Small intestine (tissue), 7 donors: ENCODE results near the gene STOM. TPM values are rescaled to one million over a fixed set of nuclear protein-coding genes. Genes with fewer than 3 reads are reported as not detected.

Source experiments
- DNase-seq, 2 donors: peaks; one replicate each; pipeline versions ENCODE4 v3.0.0 to v3.0.0-alpha.2; 2013
- FAIRE-seq: peaks from 2 replicates; lab custom pipeline; 2012; peaks lifted over from hg19 to GRCh38; lab: Jason Lieb, UNC
- H3K27ac ChIP-seq, 3 donors: one replicate each; pipeline ENCODE4 v1.5.1; 2013; ENCODE audit warnings: low read length in 2 of 3, mild to moderate bottlenecking in 2 of 3, control low read depth in 1 of 3, inconsistent platforms in 1 of 3, low read depth in 1 of 3, moderate library complexity in 1 of 3
- H3K27me3 ChIP-seq, 3 donors: one replicate each; pipeline ENCODE4 v1.6.1; 2013; ENCODE audit warnings: low read length in 3 of 3, inconsistent platforms in 1 of 3; ENCODE audit not compliant: control insufficient read depth in 3 of 3, insufficient read depth in 3 of 3
- H3K36me3 ChIP-seq, 3 donors: one replicate each; pipeline ENCODE4 v1.6.1; 2013; ENCODE audit warnings: low read length in 3 of 3, inconsistent platforms in 1 of 3, low read depth in 1 of 3, mild to moderate bottlenecking in 1 of 3, moderate library complexity in 1 of 3; ENCODE audit not compliant: control insufficient read depth in 3 of 3, insufficient read depth in 2 of 3
- H3K4me1 ChIP-seq, 3 donors: one replicate each; pipeline ENCODE4 v1.6.1; 2013; ENCODE audit warnings: low read length in 2 of 3, inconsistent platforms in 1 of 3, low read depth in 1 of 3, mild to moderate bottlenecking in 1 of 3, moderate library complexity in 1 of 3; ENCODE audit not compliant: control insufficient read depth in 3 of 3, insufficient read depth in 2 of 3
- H3K4me3 ChIP-seq, 3 donors: one replicate each; pipeline ENCODE4 v1.5.1; 2013; ENCODE audit warnings: low read length in 3 of 3, control low read depth in 1 of 3, inconsistent platforms in 1 of 3, low read depth in 1 of 3, mild to moderate bottlenecking in 1 of 3, moderate library complexity in 1 of 3
- H3K9me3 ChIP-seq, 2 donors: one replicate each; pipeline ENCODE4 v1.6.1; 2013; ENCODE audit warnings: low read depth in 1 of 2, low read length in 1 of 2; ENCODE audit not compliant: control insufficient read depth in 2 of 2, insufficient read depth in 1 of 2
- WGBS, 3 donors: extraction: QIAGEN DNeasy Blood & Tissue Kit; methylation state at CpG; one replicate each; pipeline ENCODE4 v1.1.7; 2013; 5-methylcytosine and 5-hydroxymethylcytosine counted together
- polyA plus RNA-seq, 4 donors: library from polyadenylated mRNA; stranded (reverse) in 3 of 4; unstranded in 1 of 4; fragments of 200-250 nt in 3 of 4; fragments of 120-200 nt in 1 of 4; gene quantifications; one replicate each; pipeline versions ENCODE4 v1.2.1 to v1.2.3, GENCODE V29; 2013
- donor health status: healthy with polysubstance abuse.
- donor health status: control.
- donor health status: control.
- donor health status: Bipolar disorder and iron deficiency.
- donor health status: healthy.

The STOM gene
- polyA plus RNA-seq, 4 donors: 20.8 to 115 (median 65.9) TPM

DNA sequence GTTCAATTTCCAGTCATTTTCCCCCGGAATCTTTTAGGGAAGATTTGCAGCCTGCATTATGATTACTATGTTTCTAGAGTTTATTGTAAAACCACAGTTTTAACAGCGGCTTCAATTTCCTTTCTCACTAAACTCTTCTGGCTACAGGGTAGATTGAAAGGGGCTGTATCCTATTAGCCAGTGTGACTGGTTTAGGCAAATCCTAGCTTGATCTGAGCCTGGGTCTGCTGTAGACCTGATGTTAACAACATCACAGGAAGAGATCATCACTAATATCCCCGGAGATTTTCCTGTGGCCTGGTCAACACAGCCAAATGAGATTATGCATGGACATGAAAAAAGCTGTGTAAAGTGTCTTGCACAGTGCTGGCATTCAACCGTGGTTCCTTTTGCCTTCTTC, 33.4 kb downstream of the STOM start:
- Histone ChIP-seq H3K27ac (no peak overlapping the region), H3K4me1 (no peaks in the 10 kb centered on the region), H3K4me3 (no peak overlapping the region), H3K36me3 (peaks cover 3 to 31% (median 4%) of the 10 kb centered on the region in 3 donors), H3K9me3 (no peaks in the 10 kb centered on the region), H3K27me3 (no peaks in the 10 kb centered on the region)
- DNase-seq (no peak), FAIRE-seq (no peak)
- WGBS, 3 donors: 87 to 92% (median 91%) methylated on average over 4 of the region's 4 CpGs

DNA sequence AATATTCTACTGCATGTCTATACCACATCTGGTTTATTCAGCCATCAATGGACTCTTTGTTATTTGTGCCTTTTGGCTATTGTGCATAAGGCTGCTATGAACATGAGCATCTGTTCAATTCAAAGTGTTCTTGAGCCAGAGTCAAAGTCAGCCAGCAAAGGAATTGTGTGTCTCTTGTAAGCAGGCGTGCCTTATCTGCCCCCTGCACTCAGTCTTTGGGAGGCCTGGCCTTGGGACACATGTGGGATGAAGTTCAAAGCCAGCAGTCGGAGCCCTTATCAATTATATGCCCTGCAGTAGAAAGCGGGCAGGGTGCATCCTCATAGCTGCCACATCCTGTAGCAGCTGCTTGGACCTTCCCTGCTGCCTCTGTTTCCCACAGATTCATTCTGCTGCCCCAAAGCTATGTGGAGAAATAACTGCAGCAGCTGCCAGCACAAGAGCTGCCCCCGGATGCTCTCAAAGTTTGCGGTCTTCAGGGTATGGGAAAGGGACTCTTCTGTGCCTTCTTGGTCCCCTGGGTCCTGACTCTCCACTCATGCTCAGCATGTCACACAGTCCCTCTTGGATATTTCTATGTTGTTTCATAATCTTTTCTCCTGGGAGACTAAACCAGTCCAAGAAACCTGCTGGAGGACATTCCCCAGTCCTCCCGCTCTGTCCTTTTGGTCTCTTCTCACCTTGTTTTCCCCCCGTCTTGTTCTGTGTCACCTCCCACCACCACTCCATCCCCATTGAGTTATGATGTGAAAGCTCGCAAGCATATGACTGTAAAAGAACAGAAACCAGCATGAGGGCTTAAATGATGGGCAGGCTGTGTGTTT, 35.9 kb downstream of the STOM start:
- Histone ChIP-seq H3K27me3 (no peaks in the 10 kb centered on the region), H3K4me3 (no peak overlapping the region), H3K36me3 (peaks cover 7 to 45% (median 11%) of the 10 kb centered on the region in 3 donors), H3K9me3 (no peaks in the 10 kb centered on the region), H3K4me1 (no peaks in the 10 kb centered on the region), H3K27ac (no peak overlapping the region)
- 67 to 76% (median 74%) methylated on average over 8 of the region's 8 CpGs for WGBS, 3 donors
- DNase-seq: no peak
- FAIRE-seq: no peak

DNA sequence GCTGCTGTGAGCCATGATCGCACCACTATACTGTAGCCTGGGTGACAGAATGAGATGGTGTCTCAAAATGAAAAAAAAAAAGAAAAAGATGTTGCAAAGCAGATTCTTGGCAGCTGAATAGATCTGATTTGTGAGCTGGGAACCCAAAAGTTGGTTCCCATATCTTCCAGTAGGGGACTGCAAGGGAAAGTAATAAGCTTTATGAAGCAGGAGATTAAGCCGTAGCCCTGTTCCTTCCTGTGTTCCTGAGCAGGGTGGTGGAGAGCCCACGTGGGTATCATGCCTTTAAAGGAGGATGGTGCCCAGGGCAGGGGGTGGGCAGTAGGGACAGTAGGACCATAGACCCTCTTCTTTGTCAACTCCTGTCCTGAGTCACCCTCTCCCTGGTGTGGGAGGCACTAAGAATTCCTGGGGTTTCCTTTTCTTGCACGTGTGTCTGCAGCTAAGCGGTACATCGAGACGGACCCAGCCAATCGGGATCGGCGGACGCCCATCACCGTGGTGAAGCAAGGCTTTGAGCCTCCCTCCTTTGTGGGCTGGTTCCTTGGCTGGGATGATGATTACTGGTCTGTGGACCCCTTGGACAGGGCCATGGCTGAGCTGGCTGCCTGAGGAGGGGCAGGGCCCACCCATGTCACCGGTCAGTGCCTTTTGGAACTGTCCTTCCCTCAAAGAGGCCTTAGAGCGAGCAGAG, 37.9 kb downstream of the STOM start:
- Histone ChIP-seq H3K9me3 (no peaks in the 10 kb centered on the region), H3K4me3 (no peak overlapping the region), H3K27me3 (no peaks in the 10 kb centered on the region), H3K27ac (peak overlapping the region in 1 of 3 donors; percentile 47), H3K36me3 (peaks cover 10 to 57% (median 11%) of the 10 kb centered on the region in 3 donors), H3K4me1 (no peaks in the 10 kb centered on the region)
- 66 to 91% (median 83%) methylated on average over 14 of the region's 14 CpGs for WGBS, 3 donors
- FAIRE-seq: no peak
- no peak for DNase-seq

DNA sequence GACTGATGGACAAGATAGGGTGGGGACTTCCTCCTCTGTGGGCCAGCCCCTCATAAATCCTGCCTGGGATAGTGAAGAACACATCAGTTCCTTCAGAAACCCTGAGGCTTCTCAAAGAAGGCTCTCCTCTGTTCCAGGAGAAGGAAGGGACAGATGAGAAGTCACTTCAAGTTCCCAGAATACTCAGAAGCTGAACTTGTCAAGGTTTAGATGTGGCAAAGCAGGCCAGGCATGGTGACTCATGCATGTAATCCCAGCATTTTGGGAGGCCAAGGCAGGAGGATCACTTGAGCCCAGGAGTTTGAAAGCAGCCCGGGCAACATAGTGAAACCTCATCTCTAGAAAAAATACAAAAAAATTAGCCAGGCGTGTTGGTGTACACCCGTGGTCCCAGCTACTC, 38.5 kb downstream of the STOM start:
- Histone ChIP-seq H3K27me3 (no peaks in the 10 kb centered on the region), H3K4me3 (no peak overlapping the region), H3K27ac (peak overlapping the region in 1 of 3 donors; percentile 43), H3K36me3 (peaks cover 8 to 63% (median 10%) of the 10 kb centered on the region in 3 donors), H3K4me1 (no peaks in the 10 kb centered on the region), H3K9me3 (no peaks in the 10 kb centered on the region)
- 78 to 89% (median 88%) methylated on average over 3 of the region's 3 CpGs for WGBS, 3 donors
- FAIRE-seq: no peak
- no peak for DNase-seq

DNA sequence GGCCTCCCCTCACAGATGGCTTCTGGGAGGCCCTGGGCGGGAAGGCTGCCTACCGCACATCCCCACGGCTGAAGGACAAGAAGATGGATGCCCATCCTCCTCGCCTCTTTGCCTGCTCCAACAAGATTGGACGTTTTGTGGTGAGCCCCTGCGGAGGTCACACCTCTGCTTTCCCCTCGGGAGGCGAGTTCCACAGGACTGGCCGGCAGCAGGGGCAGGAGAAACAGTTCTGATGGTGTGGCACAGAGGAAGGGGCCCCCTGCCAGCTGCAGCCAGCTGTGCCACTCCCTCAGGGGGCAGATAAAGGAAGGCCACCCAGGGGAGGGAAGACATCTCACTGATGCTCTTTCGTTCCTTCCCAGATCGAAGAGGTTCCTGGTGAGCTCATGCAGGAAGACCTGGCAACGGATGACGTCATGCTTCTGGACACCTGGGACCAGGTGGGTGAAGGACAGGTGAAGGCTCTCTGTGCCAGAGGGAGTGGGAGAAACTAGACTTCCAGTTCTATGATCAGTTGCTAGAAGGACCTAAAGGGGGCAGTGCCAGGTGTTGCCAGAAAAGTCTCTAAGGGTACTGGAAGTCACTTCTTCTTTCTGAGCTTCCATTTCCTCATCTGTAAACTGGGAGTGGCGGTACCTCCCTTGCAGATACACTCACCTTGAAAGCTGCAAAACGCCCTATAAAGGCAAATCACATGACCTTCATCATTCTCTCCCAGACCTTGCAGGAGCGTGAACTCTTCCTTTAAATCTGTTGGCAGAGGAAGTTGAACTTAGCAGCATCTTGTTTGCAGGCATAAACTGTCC, 41.0 kb downstream of the STOM start:
- 86 to 91% (median 90%) methylated on average over 16 of the region's 16 CpGs for WGBS, 3 donors
- Histone ChIP-seq H3K4me1 (no peaks in the 10 kb centered on the region), H3K4me3 (no peak overlapping the region), H3K27ac (peak overlapping the region in 1 of 3 donors; percentile 42), H3K27me3 (no peaks in the 10 kb centered on the region), H3K36me3 (peaks cover 7 to 83% (median 12%) of the 10 kb centered on the region in 3 donors), H3K9me3 (no peaks in the 10 kb centered on the region)
- DNase-seq (no peak), FAIRE-seq (no peak)

DNA sequence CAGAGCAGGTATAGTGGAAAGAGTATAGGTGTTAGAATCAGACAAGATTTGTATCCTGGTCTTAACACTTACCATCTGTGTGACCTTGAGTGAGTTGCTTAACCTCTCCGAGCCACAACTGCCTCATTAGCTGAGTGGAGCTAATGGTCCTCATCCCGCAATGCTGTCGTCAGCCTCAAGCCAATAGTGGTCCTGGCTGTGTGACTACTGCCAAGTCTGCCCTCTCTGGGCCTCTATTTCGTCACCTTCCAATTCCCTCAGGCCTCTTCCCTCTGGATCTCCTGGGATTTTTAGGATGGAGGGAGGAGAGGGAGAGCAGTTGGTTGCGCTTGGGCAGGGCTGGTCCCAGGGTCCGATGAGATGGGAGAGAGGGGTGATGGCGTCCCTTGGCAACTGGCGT, 41.6 kb downstream of the STOM start:
- 83 to 84% (median 83%) methylated on average over 8 of the region's 8 CpGs for WGBS, 3 donors
- Histone ChIP-seq H3K9me3 (no peaks in the 10 kb centered on the region), H3K4me3 (no peak overlapping the region), H3K27ac (peak overlapping the region in 1 of 3 donors; percentile 42), H3K27me3 (no peaks in the 10 kb centered on the region), H3K36me3 (peaks cover 7 to 83% (median 12%) of the 10 kb centered on the region in 3 donors), H3K4me1 (no peaks in the 10 kb centered on the region)
- no peak for DNase-seq
- FAIRE-seq: no peak

DNA sequence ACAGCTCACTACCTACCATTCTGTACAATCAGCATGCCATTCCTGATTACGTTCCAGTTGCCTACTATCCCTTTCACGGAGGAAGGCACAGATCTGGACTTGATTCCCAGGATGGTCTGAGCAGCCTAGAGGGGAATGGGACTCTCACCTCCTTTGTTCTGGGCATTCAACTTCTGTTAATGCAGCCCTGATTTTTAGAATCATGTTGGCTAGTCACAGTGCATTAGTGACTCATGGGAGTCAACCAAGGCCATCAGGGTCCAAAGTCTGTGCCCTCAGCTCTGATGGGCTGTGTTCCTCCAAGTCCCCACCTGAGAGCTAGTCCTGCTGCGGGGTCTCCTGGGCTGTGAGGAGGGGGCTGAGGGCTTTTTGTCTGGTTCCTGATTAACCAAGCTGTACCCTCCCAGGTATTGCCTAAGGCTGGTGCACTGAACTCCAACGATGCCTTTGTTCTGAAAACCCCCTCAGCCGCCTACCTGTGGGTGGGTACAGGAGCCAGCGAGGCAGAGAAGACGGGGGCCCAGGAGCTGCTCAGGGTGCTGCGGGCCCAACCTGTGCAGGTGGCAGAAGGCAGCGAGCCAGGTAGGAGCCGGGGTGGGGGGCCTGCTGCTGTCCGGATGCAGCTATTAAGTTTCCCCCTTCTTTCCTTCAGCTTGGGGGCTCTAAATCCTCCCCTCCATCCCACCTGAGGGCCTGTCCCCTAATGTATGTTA, 43.0 kb downstream of the STOM start:
- Histone ChIP-seq H3K36me3 (peaks cover 7 to 76% (median 12%) of the 10 kb centered on the region in 3 donors), H3K4me3 (no peak overlapping the region), H3K27ac (peak overlapping the region in 2 of 3 donors; percentile 23 to 71), H3K9me3 (no peaks in the 10 kb centered on the region), H3K4me1 (peaks cover 0 to 4% (median 0%) of the 10 kb centered on the region in 3 donors), H3K27me3 (no peaks in the 10 kb centered on the region)
- WGBS, 3 donors: 90 to 95% (median 91%) methylated on average over 11 of the region's 11 CpGs
- DNase-seq: peak in 1 of 2 donors; percentile 32
- no peak for FAIRE-seq
